H9 (cell line): ENCODE measurements around the gene PRR5L. TPM values are rescaled to one million over a fixed set of nuclear protein-coding genes. Genes with fewer than 3 reads are reported as not detected.

Source experiments
- DNase-seq: peaks from one replicate; pipeline ENCODE4 v3.0.0-alpha.2; 2017
- H2AFZ ChIP-seq: one replicate; pipeline ENCODE4 v1.6.1; 2013; ENCODE audit warnings: mild to moderate bottlenecking, low read length, control low read depth, moderate library complexity
- H2AK5ac ChIP-seq: 2 replicates; pipeline ENCODE4 v1.6.1; 2013; ENCODE audit warnings: low read length, control low read depth, mixed read lengths; ENCODE audit not compliant: insufficient read length
- H2BK120ac ChIP-seq: one replicate; pipeline ENCODE4 v1.6.1; 2013; ENCODE audit warnings: low read depth, mild to moderate bottlenecking, low read length, control low read depth, inconsistent platforms; ENCODE audit not compliant: poor library complexity, severe bottlenecking
- H2BK12ac ChIP-seq: 2 replicates; pipeline ENCODE4 v1.6.1; 2013; ENCODE audit warnings: low read length, control low read depth, mixed read lengths, low read depth; ENCODE audit not compliant: insufficient read length
- H2BK15ac ChIP-seq: 2 replicates; pipeline ENCODE4 v1.6.1; 2013; ENCODE audit warnings: low read depth, low read length, control low read depth
- H2BK20ac ChIP-seq: one replicate; pipeline ENCODE4 v1.6.1; 2013; ENCODE audit warnings: low read depth, mild to moderate bottlenecking, low read length, control low read depth, inconsistent platforms; ENCODE audit not compliant: poor library complexity, severe bottlenecking
- H2BK5ac ChIP-seq: 2 replicates; pipeline ENCODE4 v1.6.1; 2013; ENCODE audit warnings: low read length, control low read depth, mixed read lengths; ENCODE audit not compliant: insufficient read length
- H3K14ac ChIP-seq: 2 replicates; pipeline ENCODE4 v1.6.1; 2013; ENCODE audit warnings: low read length, control low read depth; ENCODE audit not compliant: insufficient read depth
- H3K18ac ChIP-seq: 2 replicates; pipeline ENCODE4 v1.6.1; 2013; ENCODE audit warnings: low read depth, mild to moderate bottlenecking, mixed read lengths, low read length, control low read depth; ENCODE audit not compliant: insufficient read length
- H3K23ac ChIP-seq: 2 replicates; pipeline ENCODE4 v1.6.1; 2013; ENCODE audit warnings: low read length, control low read depth, mixed read lengths, low read depth; ENCODE audit not compliant: insufficient read length
- H3K23me2 ChIP-seq: 2 replicates; pipeline ENCODE4 v1.6.1; 2013; ENCODE audit warnings: low read depth, mild to moderate bottlenecking, mixed read lengths, low read length, control low read depth; ENCODE audit not compliant: insufficient read length, poor library complexity, severe bottlenecking
- H3K27ac ChIP-seq: 2 replicates; pipeline ENCODE4 v1.5.1; 2013; ENCODE audit warnings: low read length, control low read depth, mixed read lengths, low read depth; ENCODE audit not compliant: insufficient read length
- H3K27me3 ChIP-seq: 2 replicates; pipeline ENCODE4 v1.6.1; 2013; ENCODE audit warnings: low read length, control low read depth, inconsistent platforms; ENCODE audit not compliant: insufficient read depth
- H3K4ac ChIP-seq: 2 replicates; pipeline ENCODE4 v1.6.1; 2013; ENCODE audit warnings: low read depth, mild to moderate bottlenecking, control low read depth, inconsistent platforms, low read length, moderate library complexity
- H3K4me1 ChIP-seq: 2 replicates; pipeline ENCODE4 v1.6.1; 2013; ENCODE audit warnings: low read length, control low read depth, inconsistent platforms; ENCODE audit not compliant: insufficient read depth
- H3K4me2 ChIP-seq: 2 replicates; pipeline ENCODE4 v1.6.1; 2013; ENCODE audit warnings: low read length, control low read depth, mixed read lengths; ENCODE audit not compliant: insufficient read length, insufficient read depth
- H3K56ac ChIP-seq: 2 replicates; pipeline ENCODE4 v1.6.1; 2013; ENCODE audit warnings: low read depth, mild to moderate bottlenecking, mixed read lengths, low read length, control low read depth; ENCODE audit not compliant: insufficient read length
- H3K79me1 ChIP-seq: 2 replicates; pipeline ENCODE4 v1.6.1; 2013; ENCODE audit warnings: low read depth, mild to moderate bottlenecking, moderate library complexity, low read length, control low read depth, inconsistent platforms; ENCODE audit not compliant: insufficient read depth, poor library complexity, severe bottlenecking
- H3K79me2 ChIP-seq: 2 replicates; pipeline ENCODE4 v1.6.1; 2013; ENCODE audit warnings: low read length, control low read depth, inconsistent platforms; ENCODE audit not compliant: insufficient read depth
- H3K9ac ChIP-seq: 2 replicates; pipeline ENCODE4 v1.6.1; 2013; ENCODE audit warnings: low read length, control low read depth, mixed read lengths; ENCODE audit not compliant: insufficient read length; ENCODE audit errors: extremely low read depth
- H3K9me3 ChIP-seq: one replicate; pipeline ENCODE4 v1.6.1; 2013; ENCODE audit warnings: low read depth, low read length, inconsistent platforms; ENCODE audit not compliant: control insufficient read depth
- H3T11ph ChIP-seq: one replicate; pipeline ENCODE4 v1.6.1; 2013; ENCODE audit warnings: mild to moderate bottlenecking, low read length, control low read depth, inconsistent platforms
- H4K20me1 ChIP-seq: one replicate; pipeline ENCODE4 v1.6.1; 2013; ENCODE audit not compliant: control insufficient read depth, insufficient read length, insufficient read depth
- H4K5ac ChIP-seq: 2 replicates; pipeline ENCODE4 v1.6.1; 2013; ENCODE audit warnings: low read depth, mild to moderate bottlenecking, mixed read lengths, low read length, control low read depth; ENCODE audit not compliant: insufficient read length
- H4K8ac ChIP-seq: replicated peaks from 2 replicates; pipeline ENCODE4 v1.6.1; 2013; ENCODE audit warnings: low read length, control low read depth, mixed read lengths, low read depth; ENCODE audit not compliant: insufficient read length
- H4K91ac ChIP-seq: 2 replicates; pipeline ENCODE4 v1.6.1; 2013; ENCODE audit warnings: low read depth, mild to moderate bottlenecking, moderate library complexity, mixed read lengths, low read length, control low read depth; ENCODE audit not compliant: insufficient read length
- H3K27ac Mint-ChIP-seq, 3 experiments: 2 replicates in 2 of 3; 3 replicates in 1 of 3; pipeline ENCODE4 v1.8.0; 2020 to 2021; ENCODE audit warnings: mixed read lengths in 3 of 3, mild to moderate bottlenecking in 1 of 3, moderate library complexity in 1 of 3
- H3K27me3 Mint-ChIP-seq: 2 replicates; pipeline ENCODE4 v1.8.0; 2021; ENCODE audit warnings: low read depth, mild to moderate bottlenecking, moderate library complexity, mixed read lengths
- H3K36me3 Mint-ChIP-seq, 3 experiments: 2 replicates in 2 of 3; 3 replicates in 1 of 3; pipeline ENCODE4 v1.8.0; 2020 to 2021; ENCODE audit warnings: low read depth in 3 of 3, mixed read lengths in 3 of 3; ENCODE audit not compliant: insufficient read depth in 1 of 3
- H3K4me1 Mint-ChIP-seq, 2 experiments: 2 replicates each; pipeline ENCODE4 v1.8.0; 2020; ENCODE audit warnings: mixed read lengths in 2 of 2
- H3K4me3 Mint-ChIP-seq, 2 experiments: 2 replicates in 1 of 2; 3 replicates in 1 of 2; pipeline ENCODE4 v1.8.0; 2020 to 2021; ENCODE audit warnings: mild to moderate bottlenecking in 2 of 2, mixed read lengths in 2 of 2, moderate library complexity in 1 of 2
- H3K9me3 Mint-ChIP-seq, 2 experiments: 2 replicates in 1 of 2; 3 replicates in 1 of 2; pipeline ENCODE4 v1.8.0; 2020; ENCODE audit warnings: mild to moderate bottlenecking in 2 of 2, mixed read lengths in 2 of 2, moderate library complexity in 1 of 2
- WGBS: extraction: QIAGEN DNeasy Blood & Tissue Kit; methylation state at CpG from one replicate; pipeline ENCODE4 v1.1.7; 2013; ENCODE audit warnings: missing lambda C conversion rate, low lambda C conversion rate, mixed read lengths; ENCODE audit not compliant: insufficient read length; ENCODE audit errors: extremely low coverage; 5-methylcytosine and 5-hydroxymethylcytosine counted together
- total RNA-seq: library from RNA; stranded (reverse); gene quantifications from 2 replicates; pipeline ENCODE4 v1.2.1, GENCODE V29; 2021
- TF ChIP-seq, protein P1 (sequence below): fragments of 200-600 bp; sonication (generic); conservative IDR thresholded peaks from 3 replicates; pipeline ENCODE4 v1.8.0; 2021; ENCODE audit warnings: antibody characterized with exemption, mild to moderate bottlenecking

PRR5L gene
- total RNA-seq, 1 experiment from 2014 or later, result 5.6 TPM

- no peak overlapping the region for H4K5ac ChIP-seq
- TF ChIP-seq, protein P1, sequence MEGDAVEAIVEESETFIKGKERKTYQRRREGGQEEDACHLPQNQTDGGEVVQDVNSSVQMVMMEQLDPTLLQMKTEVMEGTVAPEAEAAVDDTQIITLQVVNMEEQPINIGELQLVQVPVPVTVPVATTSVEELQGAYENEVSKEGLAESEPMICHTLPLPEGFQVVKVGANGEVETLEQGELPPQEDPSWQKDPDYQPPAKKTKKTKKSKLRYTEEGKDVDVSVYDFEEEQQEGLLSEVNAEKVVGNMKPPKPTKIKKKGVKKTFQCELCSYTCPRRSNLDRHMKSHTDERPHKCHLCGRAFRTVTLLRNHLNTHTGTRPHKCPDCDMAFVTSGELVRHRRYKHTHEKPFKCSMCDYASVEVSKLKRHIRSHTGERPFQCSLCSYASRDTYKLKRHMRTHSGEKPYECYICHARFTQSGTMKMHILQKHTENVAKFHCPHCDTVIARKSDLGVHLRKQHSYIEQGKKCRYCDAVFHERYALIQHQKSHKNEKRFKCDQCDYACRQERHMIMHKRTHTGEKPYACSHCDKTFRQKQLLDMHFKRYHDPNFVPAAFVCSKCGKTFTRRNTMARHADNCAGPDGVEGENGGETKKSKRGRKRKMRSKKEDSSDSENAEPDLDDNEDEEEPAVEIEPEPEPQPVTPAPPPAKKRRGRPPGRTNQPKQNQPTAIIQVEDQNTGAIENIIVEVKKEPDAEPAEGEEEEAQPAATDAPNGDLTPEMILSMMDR, result no peak
- no peak overlapping the region for H2AK5ac ChIP-seq
- no peak overlapping the region for H2AFZ ChIP-seq
- no CpG with 5 or more reads among the region's 2 CpGs for WGBS
- no peaks in the 10 kb centered on the region for H3K23me2 ChIP-seq
- H2BK5ac ChIP-seq, result no peak overlapping the region
- H3K14ac ChIP-seq, result no peak overlapping the region
- no peaks in the 10 kb centered on the region for H3K27me3 ChIP-seq
- H3K79me2 ChIP-seq, result no peaks in the 10 kb centered on the region
- H4K91ac ChIP-seq, result no peak overlapping the region
- H3K9ac ChIP-seq, result no peak overlapping the region
- peaks cover 3% of the 10 kb centered on the region; the same call in 1 of the 2 replicates for H3K27me3 Mint-ChIP-seq
- no peaks in the 10 kb centered on the region for H3K79me1 ChIP-seq
- no peak overlapping the region for H3K23ac ChIP-seq
- no peaks in the 10 kb centered on the region for H4K20me1 ChIP-seq
- H3K9me3 Mint-ChIP-seq, result no peaks in the 10 kb centered on the region
- no peak overlapping the region for H2BK20ac ChIP-seq
- no peak overlapping the region for H2BK120ac ChIP-seq
- no peak for DNase-seq
- no peak overlapping the region for H3K56ac ChIP-seq
- no peak overlapping the region for H3K27ac Mint-ChIP-seq
- no peaks in the 10 kb centered on the region; a peak in 1 of 7 replicates for H3K36me3 Mint-ChIP-seq
- no peak overlapping the region for H2BK12ac ChIP-seq
- H3K4me1 ChIP-seq, result no peaks in the 10 kb centered on the region
- H3K4me2 ChIP-seq, result no peak overlapping the region
- H4K8ac ChIP-seq, result no peak overlapping the region
- no peak overlapping the region for H3T11ph ChIP-seq
- H3K4me3 Mint-ChIP-seq, result no peak overlapping the region
- no peaks in the 10 kb centered on the region for H3K9me3 ChIP-seq
- H3K4me1 Mint-ChIP-seq, result peaks cover 6 to 12% of the 10 kb centered on the region in 2 experiments; a peak in 3 of 4 replicates
- no peak overlapping the region for H3K4ac ChIP-seq
- no peak overlapping the region for H3K27ac ChIP-seq
- no peak overlapping the region for H3K18ac ChIP-seq
- H2BK15ac ChIP-seq, result no peak overlapping the region
Measured at GRCh38 chr11:36249246-36249645, 46.8 kb upstream of the PRR5L start.
